ENCODE results near the gene ASAP3.

DNA sequence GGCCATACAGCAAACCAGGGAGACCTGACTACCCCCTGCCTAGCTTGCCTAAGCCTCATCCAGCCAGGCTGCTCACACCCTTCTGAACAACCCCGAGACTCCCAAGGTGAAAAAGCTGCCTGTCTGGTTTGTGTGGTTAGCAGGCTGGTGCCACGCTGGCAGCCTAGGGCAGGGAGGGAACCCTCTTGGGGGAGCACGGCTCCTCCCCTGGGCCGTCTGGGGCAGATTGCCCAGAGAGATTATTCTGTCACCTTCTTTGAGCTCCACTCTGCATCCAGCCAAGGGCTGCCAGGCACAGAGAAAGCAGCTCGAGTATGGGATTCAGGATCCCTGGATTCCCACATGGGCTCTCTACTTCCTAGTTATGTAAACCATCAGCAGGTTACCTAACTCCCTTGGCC lies 32.0 kb downstream of the ASAP3 start:
- TF ChIP-seq, protein P1, sequence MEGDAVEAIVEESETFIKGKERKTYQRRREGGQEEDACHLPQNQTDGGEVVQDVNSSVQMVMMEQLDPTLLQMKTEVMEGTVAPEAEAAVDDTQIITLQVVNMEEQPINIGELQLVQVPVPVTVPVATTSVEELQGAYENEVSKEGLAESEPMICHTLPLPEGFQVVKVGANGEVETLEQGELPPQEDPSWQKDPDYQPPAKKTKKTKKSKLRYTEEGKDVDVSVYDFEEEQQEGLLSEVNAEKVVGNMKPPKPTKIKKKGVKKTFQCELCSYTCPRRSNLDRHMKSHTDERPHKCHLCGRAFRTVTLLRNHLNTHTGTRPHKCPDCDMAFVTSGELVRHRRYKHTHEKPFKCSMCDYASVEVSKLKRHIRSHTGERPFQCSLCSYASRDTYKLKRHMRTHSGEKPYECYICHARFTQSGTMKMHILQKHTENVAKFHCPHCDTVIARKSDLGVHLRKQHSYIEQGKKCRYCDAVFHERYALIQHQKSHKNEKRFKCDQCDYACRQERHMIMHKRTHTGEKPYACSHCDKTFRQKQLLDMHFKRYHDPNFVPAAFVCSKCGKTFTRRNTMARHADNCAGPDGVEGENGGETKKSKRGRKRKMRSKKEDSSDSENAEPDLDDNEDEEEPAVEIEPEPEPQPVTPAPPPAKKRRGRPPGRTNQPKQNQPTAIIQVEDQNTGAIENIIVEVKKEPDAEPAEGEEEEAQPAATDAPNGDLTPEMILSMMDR (conservative IDR thresholded peaks at IDR 0.05): no peak
- TF ChIP-seq ZFX (IDR thresholded peaks at IDR 0.05): no peak
